Sigmoid colon (tissue), 7 donors: ENCODE results near the gene NAA35. TPM values are rescaled to one million over a fixed set of nuclear protein-coding genes. Genes with fewer than 3 reads are reported as not detected.

Source experiments
- DNase-seq: peaks from one replicate; pipeline ENCODE4 v3.0.0-alpha.2; 2019
- H3K27ac ChIP-seq, 4 donors: fragments of 200-600 bp; sonication (generic); one replicate each; pipeline ENCODE4 v1.5.1; 2016 to 2019; ENCODE audit warnings: mild to moderate bottlenecking in 1 of 4
- H3K27me3 ChIP-seq, 3 donors: fragments of 200-600 bp; sonication (generic); one replicate each; pipeline ENCODE4 v1.5.1; 2019; ENCODE audit warnings: mild to moderate bottlenecking in 1 of 3
- H3K36me3 ChIP-seq, 4 donors: fragments of 200-600 bp; sonication (generic); one replicate each; pipeline ENCODE4 v1.5.1; 2016 to 2019
- H3K4me1 ChIP-seq, 4 donors: fragments of 200-600 bp; sonication (generic); one replicate each; pipeline ENCODE4 v1.5.1; 2017 to 2019
- H3K4me3 ChIP-seq, 4 donors: fragments of 200-600 bp; sonication (generic); one replicate each; pipeline ENCODE4 v1.5.1; 2017 to 2019; ENCODE audit warnings: mild to moderate bottlenecking in 2 of 4, moderate library complexity in 1 of 4
- H3K9me3 ChIP-seq, 4 donors: fragments of 200-600 bp in 3 of 4; sonication (generic) in 3 of 4; one replicate each; pipeline versions ENCODE4 v1.5.1 to v1.6.1; 2013 to 2019
- CTCF ChIP-seq, 4 experiments: fragments of 450-650 bp in 3 of 4; fragments of 200-600 bp in 1 of 4; IDR thresholded peaks; one replicate each; pipeline ENCODE4 v1.5.1; 2016 to 2019; ENCODE audit warnings: antibody characterized with exemption in 4 of 4, mild to moderate bottlenecking in 3 of 4, moderate library complexity in 2 of 4
- EP300 ChIP-seq, 4 donors: sonication (generic); formaldehyde crosslinking; IDR thresholded peaks; one replicate each; pipeline ENCODE4 v1.6.1; 2017; ENCODE audit warnings: antibody characterized with exemption in 4 of 4
- POLR2A ChIP-seq, 2 donors: fragments of 450-650 bp; IDR thresholded peaks; one replicate each; pipeline ENCODE4 v1.6.1; 2016; ENCODE audit warnings: antibody characterized with exemption in 2 of 2, mild to moderate bottlenecking in 2 of 2, moderate library complexity in 2 of 2
- POLR2AphosphoS5 ChIP-seq, 4 donors: sonication (generic); formaldehyde crosslinking; IDR thresholded peaks; one replicate each; pipeline ENCODE4 v1.6.1; 2017; ENCODE audit warnings: antibody characterized with exemption in 4 of 4
- WGBS, 2 donors: extraction: QIAGEN DNeasy Blood & Tissue Kit; methylation state at CpG; one replicate each; pipeline ENCODE4 v1.1.7; 2013; 5-methylcytosine and 5-hydroxymethylcytosine counted together
- intact Hi-C: fragments of 100-400 bp; cut with DNase I; formaldehyde crosslinking; loops from one replicate; pipeline ENCODE4 v1.15.1; 2023
- polyA plus RNA-seq, 3 donors: library from polyadenylated mRNA; stranded (reverse); fragments of 200-250 nt; gene quantifications; one replicate each; pipeline ENCODE4 v1.2.3, GENCODE V29; 2013
- total RNA-seq, 4 donors: library from RNA; depleted of rRNA; stranded (reverse); fragments of >200 nt; gene quantifications; one replicate each; pipeline ENCODE4 v1.1.0, GENCODE V29; 2016
- donor health status: healthy with polysubstance abuse.
- donor health status: Bipolar disorder and iron deficiency.
- donor health status: healthy.

The NAA35 gene
- total and polyA plus RNA-seq, 7 donors, result 13.2 to 31.6 (median 19.5) TPM

GRCh38 chr9:85909390-85909789, 31.6 kb upstream of the NAA35 start:
- TF ChIP-seq POLR2AphosphoS5 (IDR thresholded peaks at IDR 0.05), result no peak
- TF ChIP-seq POLR2A (IDR thresholded peaks at IDR 0.05), result no peak
- no peak for TF ChIP-seq CTCF (IDR thresholded peaks at IDR 0.05)
- TF ChIP-seq EP300 (IDR thresholded peaks at IDR 0.05), result no peak
- WGBS, 2 donors, result 67 to 87% methylated on average over 1 of the region's 1 CpG
- intact Hi-C loops, result no loop called here
- H3K27ac ChIP-seq, result no peak overlapping the region
- H3K4me1 ChIP-seq, result no peaks in the 10 kb centered on the region
- H3K4me3 ChIP-seq, result no peak overlapping the region
- no peaks in the 10 kb centered on the region for H3K9me3 ChIP-seq
- no peaks in the 10 kb centered on the region for H3K36me3 ChIP-seq
- no peaks in the 10 kb centered on the region for H3K27me3 ChIP-seq
- no peak for DNase-seq

GRCh38 chr9:85914108-85914507, 26.8 kb upstream of the NAA35 start:
- intact Hi-C loops, result no loop called here
- no peak overlapping the region for H3K27ac ChIP-seq
- TF ChIP-seq POLR2A (IDR thresholded peaks at IDR 0.05), result no peak
- H3K36me3 ChIP-seq, result no peaks in the 10 kb centered on the region
- no peaks in the 10 kb centered on the region for H3K27me3 ChIP-seq
- DNase-seq, result no peak
- no peaks in the 10 kb centered on the region for H3K4me1 ChIP-seq
- no peaks in the 10 kb centered on the region for H3K9me3 ChIP-seq
- no peak overlapping the region for H3K4me3 ChIP-seq

- no peak overlapping the region for H3K27ac ChIP-seq
- H3K27me3 ChIP-seq, result no peaks in the 10 kb centered on the region
- WGBS, 2 donors, result 79 to 89% methylated on average over 7 of the region's 7 CpGs
- H3K4me1 ChIP-seq, result no peaks in the 10 kb centered on the region
- no peaks in the 10 kb centered on the region for H3K36me3 ChIP-seq
- DNase-seq, result no peak
- no peak for TF ChIP-seq EP300 (IDR thresholded peaks at IDR 0.05)
- no peak for TF ChIP-seq CTCF (IDR thresholded peaks at IDR 0.05)
- TF ChIP-seq POLR2AphosphoS5 (IDR thresholded peaks at IDR 0.05), result no peak
- no peak for TF ChIP-seq POLR2A (IDR thresholded peaks at IDR 0.05)
- intact Hi-C loops, result no loop called here
- no peaks in the 10 kb centered on the region for H3K9me3 ChIP-seq
- H3K4me3 ChIP-seq, result no peak overlapping the region
Observed at GRCh38 chr9:85917756-85918155, 23.2 kb upstream of the NAA35 start.

GRCh38 chr9:85925493-85925892, 15.5 kb upstream of the NAA35 start:
- intact Hi-C loops, result no loop called here
- no peaks in the 10 kb centered on the region for H3K9me3 ChIP-seq
- no peak for TF ChIP-seq POLR2A (IDR thresholded peaks at IDR 0.05)
- TF ChIP-seq CTCF (IDR thresholded peaks at IDR 0.05), result no peak
- TF ChIP-seq EP300 (IDR thresholded peaks at IDR 0.05), result no peak
- TF ChIP-seq POLR2AphosphoS5 (IDR thresholded peaks at IDR 0.05), result no peak

GRCh38 chr9:85927076-85927475, 13.9 kb upstream of the NAA35 start:
- intact Hi-C loops, result no loop called here
- no peak for DNase-seq
- no peak overlapping the region for H3K4me3 ChIP-seq
- 87 to 88% methylated on average over 2 of the region's 2 CpGs for WGBS, 2 donors
- H3K27me3 ChIP-seq, result no peaks in the 10 kb centered on the region
- no peak overlapping the region for H3K27ac ChIP-seq
- no peaks in the 10 kb centered on the region for H3K36me3 ChIP-seq
- TF ChIP-seq POLR2A (IDR thresholded peaks at IDR 0.05), result no peak
- TF ChIP-seq EP300 (IDR thresholded peaks at IDR 0.05), result no peak
- no peak for TF ChIP-seq POLR2AphosphoS5 (IDR thresholded peaks at IDR 0.05)
- TF ChIP-seq CTCF (IDR thresholded peaks at IDR 0.05), result no peak
- no peaks in the 10 kb centered on the region for H3K4me1 ChIP-seq
- H3K9me3 ChIP-seq, result no peaks in the 10 kb centered on the region

More at GRCh38 chr9:85925493-85925892, 15.5 kb upstream of the NAA35 start:
- Histone ChIP-seq H3K27ac (no peak overlapping the region), H3K27me3 (no peaks in the 10 kb centered on the region), H3K36me3 (no peaks in the 10 kb centered on the region), H3K4me1 (no peaks in the 10 kb centered on the region), H3K4me3 (no peak overlapping the region)
- no peak for DNase-seq
- WGBS, 2 donors, result 85 to 93% methylated on average over 5 of the region's 5 CpGs
